ENCODE data around the gene SGO1.

DNA sequence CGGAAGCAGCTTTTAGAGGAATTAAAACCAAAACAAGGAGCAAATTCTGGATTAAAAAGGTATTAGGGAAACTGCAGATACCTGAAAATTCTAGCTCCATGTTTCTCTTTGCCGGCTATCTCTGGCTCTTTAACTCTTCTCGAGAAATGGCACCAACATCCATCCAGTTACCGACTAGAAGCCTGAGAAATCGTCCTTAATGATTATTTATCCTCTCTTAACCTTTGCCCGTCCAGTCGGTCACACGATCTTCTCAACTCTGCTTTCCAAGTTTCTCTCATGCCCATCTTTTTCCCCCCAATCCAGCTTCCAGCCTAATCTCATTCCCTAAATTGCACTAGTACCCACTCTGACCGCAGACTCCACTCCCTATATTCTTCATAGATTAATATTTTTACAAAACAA is 596 bp upstream of the SGO1 start:
- TF ChIP-seq ZNF274 (IDR thresholded peaks at IDR 0.05; ENCODE audit: low read depth, low read length) (no peak), YY1 (IDR thresholded peaks at IDR 0.05; ENCODE audit: insufficient read depth, insufficient read length) (no peak)

Data from NT2/D1 (cell line).